22Rv1 (cell line): ENCODE results near the gene KMT2A.

ENCODE experiments used
- ZFX ChIP-seq: fragments of 450-650 bp; IDR thresholded peaks from 2 replicates; pipeline ENCODE4 v1.6.1; 2017; ENCODE audit warnings: antibody characterized with exemption, borderline replicate concordance
- TF ChIP-seq, protein P1 (sequence below): fragments of 450-650 bp; IDR thresholded peaks from 2 replicates; pipeline ENCODE4 v1.5.1; 2017; ENCODE audit warnings: mild to moderate bottlenecking

DNA sequence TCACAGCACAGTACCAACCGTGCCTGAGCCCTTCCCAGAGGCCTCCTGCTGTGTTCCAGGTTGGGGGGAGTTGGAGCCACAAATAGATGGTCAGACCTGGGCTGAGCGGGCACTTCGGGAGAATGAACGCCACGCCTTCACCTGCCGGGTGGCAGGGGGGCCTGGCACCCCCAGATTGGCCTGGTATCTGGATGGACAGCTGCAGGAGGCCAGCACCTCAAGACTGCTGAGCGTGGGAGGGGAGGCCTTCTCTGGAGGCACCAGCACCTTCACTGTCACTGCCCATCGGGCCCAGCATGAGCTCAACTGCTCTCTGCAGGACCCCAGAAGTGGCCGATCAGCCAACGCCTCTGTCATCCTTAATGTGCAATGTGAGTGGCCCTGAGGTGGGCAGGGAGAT is 95.8 kb downstream of the KMT2A start:
- TF ChIP-seq, protein P1, sequence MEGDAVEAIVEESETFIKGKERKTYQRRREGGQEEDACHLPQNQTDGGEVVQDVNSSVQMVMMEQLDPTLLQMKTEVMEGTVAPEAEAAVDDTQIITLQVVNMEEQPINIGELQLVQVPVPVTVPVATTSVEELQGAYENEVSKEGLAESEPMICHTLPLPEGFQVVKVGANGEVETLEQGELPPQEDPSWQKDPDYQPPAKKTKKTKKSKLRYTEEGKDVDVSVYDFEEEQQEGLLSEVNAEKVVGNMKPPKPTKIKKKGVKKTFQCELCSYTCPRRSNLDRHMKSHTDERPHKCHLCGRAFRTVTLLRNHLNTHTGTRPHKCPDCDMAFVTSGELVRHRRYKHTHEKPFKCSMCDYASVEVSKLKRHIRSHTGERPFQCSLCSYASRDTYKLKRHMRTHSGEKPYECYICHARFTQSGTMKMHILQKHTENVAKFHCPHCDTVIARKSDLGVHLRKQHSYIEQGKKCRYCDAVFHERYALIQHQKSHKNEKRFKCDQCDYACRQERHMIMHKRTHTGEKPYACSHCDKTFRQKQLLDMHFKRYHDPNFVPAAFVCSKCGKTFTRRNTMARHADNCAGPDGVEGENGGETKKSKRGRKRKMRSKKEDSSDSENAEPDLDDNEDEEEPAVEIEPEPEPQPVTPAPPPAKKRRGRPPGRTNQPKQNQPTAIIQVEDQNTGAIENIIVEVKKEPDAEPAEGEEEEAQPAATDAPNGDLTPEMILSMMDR, result no peak
- no peak for TF ChIP-seq ZFX
